Osteocyte (in vitro differentiated cells): ENCODE results near the gene GNA12. TPM values are rescaled to one million over a fixed set of nuclear protein-coding genes. Genes with fewer than 3 reads are reported as not detected.

Experiments
- DNase-seq: peaks from one replicate; pipeline ENCODE4 v3.0.0; 2021; ENCODE audit warnings: mixed read lengths; ENCODE audit not compliant: unreplicated experiment; ENCODE audit errors: extremely low spot score
- H3K27ac Mint-ChIP-seq: one replicate; pipeline ENCODE4 v1.8.0; 2021; ENCODE audit warnings: mild to moderate bottlenecking, mixed read lengths; ENCODE audit not compliant: unreplicated experiment
- H3K27me3 Mint-ChIP-seq: one replicate; pipeline ENCODE4 v1.8.0; 2021; ENCODE audit warnings: mixed read lengths; ENCODE audit not compliant: unreplicated experiment
- H3K36me3 Mint-ChIP-seq: one replicate; pipeline ENCODE4 v1.8.0; 2021; ENCODE audit warnings: mixed read lengths; ENCODE audit not compliant: unreplicated experiment
- H3K4me1 Mint-ChIP-seq: one replicate; pipeline ENCODE4 v1.8.0; 2021; ENCODE audit warnings: mixed read lengths; ENCODE audit not compliant: unreplicated experiment
- H3K4me3 Mint-ChIP-seq: one replicate; pipeline ENCODE4 v1.8.0; 2021; ENCODE audit warnings: mild to moderate bottlenecking, moderate library complexity, mixed read lengths; ENCODE audit not compliant: unreplicated experiment
- H3K9me3 Mint-ChIP-seq: one replicate; pipeline ENCODE4 v1.8.0; 2021; ENCODE audit warnings: mixed read lengths; ENCODE audit not compliant: unreplicated experiment
- CTCF ChIP-seq: fragments of 200-600 bp; sonication (generic); IDR thresholded peaks from 2 replicates; pipeline ENCODE4 v1.5.0; 2021; ENCODE audit warnings: antibody characterized with exemption, mild to moderate bottlenecking, moderate library complexity
- total RNA-seq: library from RNA; stranded (reverse); gene quantifications from 2 replicates; pipeline ENCODE4 v1.2.1, GENCODE V29; 2021

The GNA12 gene
- total RNA-seq, 1 donor from 2014 or later: 69.5 TPM

GRCh38 chr7:2880874-2881533 is 36.9 kb upstream of the GNA12 start:
- Mint-ChIP-seq H3K36me3 (no peaks in the 10 kb centered on the region), H3K4me1 (peaks cover 7% of the 10 kb centered on the region), H3K4me3 (no peak overlapping the region), H3K27ac (no peak overlapping the region), H3K27me3 (peaks cover 9% of the 10 kb centered on the region), H3K9me3 (no peaks in the 10 kb centered on the region)
- TF ChIP-seq CTCF: no peak
- DNase-seq: no peak

GRCh38 chr7:2880051-2880450 is 35.9 kb upstream of the GNA12 start:
- H3K4me1 Mint-ChIP-seq: peaks cover 10% of the 10 kb centered on the region
- no peak for TF ChIP-seq CTCF
- no peak for DNase-seq
- H3K9me3 Mint-ChIP-seq: no peaks in the 10 kb centered on the region
- no peak overlapping the region for H3K27ac Mint-ChIP-seq
- no peaks in the 10 kb centered on the region for H3K36me3 Mint-ChIP-seq
- peaks cover 4% of the 10 kb centered on the region for H3K27me3 Mint-ChIP-seq
- no peak overlapping the region for H3K4me3 Mint-ChIP-seq

- H3K4me3 Mint-ChIP-seq: no peak overlapping the region
- DNase-seq: no peak
- H3K36me3 Mint-ChIP-seq: no peaks in the 10 kb centered on the region
- no peak overlapping the region for H3K27ac Mint-ChIP-seq
- TF ChIP-seq CTCF: no peak
- H3K27me3 Mint-ChIP-seq: peaks cover 4% of the 10 kb centered on the region
- H3K4me1 Mint-ChIP-seq: peaks cover 10% of the 10 kb centered on the region
- no peaks in the 10 kb centered on the region for H3K9me3 Mint-ChIP-seq
Measured at GRCh38 chr7:2879354-2879753, 35.2 kb upstream of the GNA12 start.

- peaks cover 13% of the 10 kb centered on the region for H3K4me1 Mint-ChIP-seq
- H3K9me3 Mint-ChIP-seq: no peaks in the 10 kb centered on the region
- DNase-seq: no peak
- no peak overlapping the region for H3K27ac Mint-ChIP-seq
- H3K36me3 Mint-ChIP-seq: no peaks in the 10 kb centered on the region
- H3K27me3 Mint-ChIP-seq: peaks cover 4% of the 10 kb centered on the region
- no peak overlapping the region for H3K4me3 Mint-ChIP-seq
- TF ChIP-seq CTCF: no peak
Measured at GRCh38 chr7:2878306-2878705, 34.2 kb upstream of the GNA12 start.

GRCh38 chr7:2876031-2876731 is 32.1 kb upstream of the GNA12 start:
- H3K4me3 Mint-ChIP-seq: no peak overlapping the region
- no peaks in the 10 kb centered on the region for H3K36me3 Mint-ChIP-seq
- peaks cover 13% of the 10 kb centered on the region for H3K4me1 Mint-ChIP-seq
- peaks cover 4% of the 10 kb centered on the region for H3K27me3 Mint-ChIP-seq
- TF ChIP-seq CTCF: no peak
- no peak for DNase-seq
- H3K9me3 Mint-ChIP-seq: no peaks in the 10 kb centered on the region
- H3K27ac Mint-ChIP-seq: no peak overlapping the region
